ENCODE results near the gene MINK1.
"Not testable (repeated sequence)": the region's sequence is repeated elsewhere in the genome, so short reads cannot be mapped to it uniquely, and the experiment has no call there.

Gene MINK1

DNA sequence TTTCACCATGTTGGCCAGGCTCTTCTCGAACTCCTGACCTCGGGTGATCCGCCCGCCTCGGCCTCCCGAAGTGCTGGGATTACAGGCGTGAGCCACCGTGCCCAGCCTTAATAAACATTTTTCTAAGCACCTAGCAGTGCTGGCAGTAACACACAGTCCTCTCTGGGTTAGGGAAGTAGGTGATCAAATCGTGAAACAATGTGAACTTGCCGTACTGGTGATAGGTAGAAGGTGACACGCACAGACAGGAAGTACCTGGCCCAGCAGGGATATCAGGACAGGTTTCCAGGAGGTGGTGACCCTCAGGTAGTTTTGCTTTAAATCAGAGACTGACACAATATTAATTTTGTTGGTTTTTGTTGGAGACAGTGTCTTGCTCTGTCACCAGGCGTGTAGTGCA is 21.7 kb upstream of the MINK1 start:
- DNase-seq (ENCODE audit: low read depth): no peak

DNA sequence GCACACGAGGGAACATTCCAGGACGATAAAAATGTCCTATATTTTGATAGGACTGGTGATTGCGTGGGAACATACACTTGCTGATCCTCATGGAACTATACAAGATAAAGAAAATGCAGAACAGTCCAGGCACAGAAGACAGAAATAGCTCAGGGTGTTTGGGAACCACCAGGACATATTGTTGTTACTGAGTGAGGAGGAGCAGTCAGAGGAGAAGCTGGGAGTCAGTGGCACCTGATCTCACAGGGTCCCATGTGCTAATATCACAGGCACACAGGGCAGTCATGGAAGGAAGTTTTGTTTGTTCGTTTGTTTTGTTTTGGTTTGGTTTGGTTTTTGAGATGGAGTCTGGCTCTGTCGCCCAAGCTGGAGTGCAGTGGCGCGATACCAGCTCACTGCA is 20.4 kb upstream of the MINK1 start:
- DNase-seq (ENCODE audit: low read depth): no peak

DNA sequence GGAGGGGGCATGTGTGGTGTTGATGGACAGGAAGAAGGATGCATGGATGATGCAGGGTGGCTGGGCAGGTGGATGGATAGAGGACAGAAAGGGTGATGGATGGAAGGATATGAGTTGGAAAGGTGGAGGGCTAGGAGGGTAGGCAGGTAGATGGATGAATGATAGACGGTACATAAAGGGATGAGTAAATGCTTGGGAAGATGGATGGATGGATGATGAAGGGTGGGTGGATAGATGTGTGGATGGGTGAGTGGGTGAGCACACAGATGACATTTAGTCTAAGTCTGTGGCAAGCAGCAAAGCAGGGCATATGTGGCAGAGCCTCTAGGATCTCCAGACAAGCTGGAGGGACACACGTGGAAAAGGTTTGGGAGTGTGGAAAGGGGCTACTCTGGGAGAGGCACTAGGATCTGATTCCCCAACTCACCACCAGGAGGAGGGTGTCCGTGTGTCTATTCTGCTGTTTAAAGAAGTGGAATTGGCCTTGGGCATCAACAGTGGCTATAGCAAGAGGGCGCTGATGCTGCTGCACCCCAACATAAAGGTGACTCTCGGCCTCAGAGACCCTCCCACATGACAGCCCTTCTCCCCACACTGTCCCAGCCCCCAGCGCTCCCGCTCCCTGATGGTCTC is 18.0 kb upstream of the MINK1 start:
- DNase-seq (ENCODE audit: low read depth): no peak

DNA sequence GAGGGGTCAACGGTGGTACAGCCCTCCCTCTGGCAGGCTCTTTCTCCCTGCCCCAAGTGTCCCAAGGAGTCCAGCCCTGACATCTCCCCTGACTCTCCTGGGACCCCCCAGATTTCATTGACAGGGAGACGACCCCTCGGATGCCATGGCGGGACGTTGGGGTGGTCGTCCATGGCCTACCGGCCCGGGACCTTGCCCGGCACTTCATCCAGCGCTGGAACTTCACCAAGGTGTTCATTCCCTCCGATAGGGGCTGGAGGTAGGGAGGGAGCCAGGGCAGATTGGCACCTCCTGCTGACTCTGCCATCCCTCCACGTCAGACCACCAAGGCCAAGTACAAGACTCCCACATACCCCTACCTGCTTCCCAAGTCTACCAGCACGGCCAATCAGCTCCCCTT is 16.3 kb upstream of the MINK1 start:
- DNase-seq (ENCODE audit: low read depth): no peak

DNA sequence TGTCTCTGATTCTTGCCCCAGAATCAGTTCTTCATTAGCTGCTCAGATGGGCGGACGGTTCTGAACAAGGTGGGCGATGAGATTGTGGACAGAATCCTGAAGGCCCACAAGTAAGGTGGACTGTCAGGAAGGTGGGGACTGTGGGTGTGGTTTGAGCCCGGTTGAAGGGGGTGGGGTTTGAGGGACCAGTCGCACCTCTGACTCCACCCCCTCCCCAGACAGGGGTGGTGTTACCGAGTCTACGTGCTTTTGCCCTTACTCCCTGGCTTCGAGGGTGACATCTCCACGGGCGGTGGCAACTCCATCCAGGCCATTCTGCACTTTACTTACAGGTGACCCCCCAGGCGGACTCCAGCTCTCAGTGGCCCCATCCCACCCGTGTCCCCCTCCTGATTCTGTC is 14.9 kb upstream of the MINK1 start:
- DNase-seq (ENCODE audit: low read depth): no peak

DNA sequence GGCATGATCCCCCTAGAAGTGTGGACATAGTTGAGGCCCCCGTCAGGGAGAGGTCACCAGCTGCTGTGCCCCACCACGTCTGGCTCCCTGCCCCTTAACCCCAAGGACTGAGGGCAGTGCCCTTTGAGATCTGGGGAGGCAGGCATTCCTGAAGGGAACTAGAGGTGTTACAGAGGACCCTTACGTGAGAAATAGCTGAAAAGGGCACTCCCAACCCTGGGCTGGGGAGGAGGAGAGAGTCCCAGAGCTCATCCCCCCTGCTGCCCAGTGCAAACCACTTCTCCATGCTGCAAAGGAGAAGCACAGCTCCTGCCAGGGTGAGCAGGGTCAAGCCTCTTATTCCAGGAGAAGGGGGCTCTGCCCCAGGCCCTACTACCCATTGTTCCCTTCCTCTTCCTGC is 10.3 kb upstream of the MINK1 start:
- no peak for DNase-seq (ENCODE audit: low read depth)

DNA sequence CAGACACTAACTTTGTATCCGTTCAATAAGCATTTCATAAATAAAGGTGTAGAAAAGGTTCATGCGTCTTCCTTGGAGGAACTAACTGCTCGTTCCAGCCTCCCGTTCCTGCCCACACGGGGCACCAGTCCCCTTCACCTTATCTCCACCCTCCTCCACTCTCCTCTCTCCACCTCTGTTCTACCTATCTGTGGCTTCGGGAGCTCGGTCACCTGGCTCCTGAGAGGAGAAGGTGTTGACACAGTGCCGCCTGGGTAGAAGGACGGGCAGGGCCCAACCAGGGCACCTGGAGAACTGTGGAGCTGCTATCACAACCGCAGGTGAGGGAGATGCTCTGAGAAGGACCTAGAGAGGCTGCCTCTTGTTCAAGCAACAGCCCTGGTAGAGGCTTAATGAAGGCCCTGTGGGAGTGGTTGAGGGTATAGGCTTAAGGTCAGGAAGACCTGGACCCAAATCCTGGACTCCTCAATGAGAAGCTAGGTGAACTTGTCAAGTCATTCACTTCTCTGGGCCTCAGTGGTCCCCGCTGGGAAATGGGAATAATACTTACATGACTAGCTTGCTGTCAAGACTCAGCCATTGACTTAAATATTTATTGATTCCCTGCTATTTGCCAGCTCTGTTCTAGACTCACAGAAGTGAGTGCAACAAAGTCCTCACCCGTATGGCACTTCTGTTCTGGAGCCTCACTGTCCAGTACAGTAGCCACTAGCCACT is 9.6 kb upstream of the MINK1 start:
- DNase-seq (ENCODE audit: low read depth): no peak

DNA sequence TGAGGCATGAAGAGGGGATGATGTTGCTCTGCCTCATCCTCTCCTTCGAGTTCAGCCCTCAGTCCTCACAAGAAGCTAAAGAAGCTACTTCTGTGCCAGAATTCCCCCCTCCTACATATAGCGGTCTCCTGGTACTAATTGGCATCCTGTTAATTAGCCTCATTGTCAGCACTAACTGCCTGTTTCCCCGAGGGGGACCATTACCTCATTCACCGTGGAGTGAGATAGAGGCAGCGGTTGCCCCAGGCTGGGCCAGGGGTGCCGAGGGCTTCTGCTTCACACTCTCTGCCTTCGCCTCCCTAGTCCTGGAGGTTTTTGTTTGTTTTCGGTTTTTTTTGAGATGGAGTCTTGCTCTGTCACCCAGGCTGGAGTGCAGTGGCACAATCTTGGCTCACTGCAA is 5.7 kb upstream of the MINK1 start:
- DNase-seq (ENCODE audit: low read depth): no peak

DNA sequence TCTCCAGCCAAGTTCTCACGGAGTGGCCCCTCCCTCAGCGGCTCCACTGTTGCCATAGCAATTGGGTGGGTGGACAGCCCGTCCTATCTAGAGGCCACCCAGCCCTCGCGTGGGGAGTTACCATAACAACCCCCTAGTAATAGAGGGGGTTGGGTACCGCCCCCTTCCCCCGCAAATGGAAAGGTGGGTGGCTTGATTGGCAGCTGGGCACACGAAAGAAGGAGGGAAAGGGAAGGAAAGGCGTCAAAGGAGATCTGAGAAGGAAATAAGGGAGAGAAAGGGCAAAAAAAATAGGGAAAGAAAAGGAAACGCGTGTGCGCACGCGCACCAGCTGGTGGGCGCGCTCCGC is 337 bp upstream of the MINK1 start:
- not testable (repeated sequence) for DNase-seq (ENCODE audit: low read depth)

DNA sequence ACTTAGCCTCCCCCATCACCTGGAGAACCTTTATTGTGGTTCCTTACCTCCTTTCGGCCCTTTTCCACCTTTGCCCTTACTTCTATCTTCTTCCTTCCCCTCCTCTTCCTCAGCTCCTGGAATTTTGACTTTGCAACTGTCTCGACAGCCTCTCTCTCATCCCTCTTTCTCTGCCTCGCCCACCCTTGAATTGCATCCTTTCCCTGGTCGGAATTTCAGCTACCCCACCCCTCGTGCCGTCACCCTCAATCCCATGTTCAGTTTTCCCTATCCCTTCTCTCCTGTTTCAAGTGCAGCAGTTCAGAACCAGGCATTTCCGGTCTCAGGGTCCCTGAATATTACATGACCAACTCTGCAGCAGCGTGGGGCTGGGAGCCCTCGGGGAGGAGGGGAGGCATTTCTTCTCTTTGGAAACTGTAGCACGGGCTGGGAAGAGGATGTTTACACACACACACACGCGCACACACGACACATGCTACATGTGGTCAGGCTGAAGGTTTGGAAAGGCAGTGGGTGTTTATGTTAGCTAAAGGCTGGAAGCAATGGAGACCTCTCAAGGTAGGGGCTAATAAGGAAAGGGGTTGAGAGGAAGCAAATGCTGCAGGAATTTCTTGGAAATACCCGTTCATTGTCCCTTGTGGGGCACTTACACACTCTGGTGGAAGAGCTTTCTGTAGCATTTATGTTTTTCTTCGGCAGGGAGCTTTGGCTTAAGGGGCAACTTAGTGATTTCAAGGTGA is 971 bp downstream of the MINK1 start:
- peak; percentile 78 for DNase-seq (ENCODE audit: low read depth)

DNA sequence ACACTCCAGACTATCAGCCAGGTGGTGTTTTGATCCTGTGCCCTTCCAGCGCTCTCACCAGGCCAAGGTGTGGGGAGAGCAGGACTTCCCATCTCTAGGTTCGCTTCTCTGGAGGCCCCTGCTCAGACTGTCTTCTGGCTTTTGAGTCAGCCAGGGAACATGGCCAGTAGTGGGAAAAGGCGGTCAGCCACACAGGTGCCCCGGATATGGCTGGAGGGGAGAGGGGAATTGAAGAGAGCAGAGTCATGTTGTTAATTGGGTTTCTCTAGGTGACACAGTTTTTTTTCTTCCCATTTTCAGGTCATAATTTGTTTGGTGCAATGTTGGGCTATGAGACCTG is 1.5 kb downstream of the MINK1 start:
- no peak for DNase-seq (ENCODE audit: low read depth)

DNA sequence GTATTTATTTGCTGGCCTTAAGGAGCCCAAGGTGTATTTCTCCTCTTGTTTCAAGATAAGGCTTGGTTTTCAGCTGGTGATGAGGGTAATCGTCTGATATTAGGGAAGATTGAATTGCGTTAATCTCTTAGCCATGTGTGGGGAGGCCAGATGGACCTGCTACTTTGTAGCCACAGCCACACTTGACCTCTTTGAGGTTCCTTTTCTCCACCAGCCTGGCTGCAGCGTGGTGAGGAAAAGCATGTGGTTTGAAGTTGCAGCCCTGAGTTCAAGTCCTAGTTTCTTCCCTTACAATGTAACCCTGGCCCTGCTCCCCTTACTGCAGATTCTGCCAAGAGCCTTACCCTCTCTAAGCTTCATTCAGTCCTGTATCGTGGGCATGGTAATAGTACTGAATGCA is 3.1 kb downstream of the MINK1 start:
- DNase-seq (ENCODE audit: low read depth): no peak

DNA sequence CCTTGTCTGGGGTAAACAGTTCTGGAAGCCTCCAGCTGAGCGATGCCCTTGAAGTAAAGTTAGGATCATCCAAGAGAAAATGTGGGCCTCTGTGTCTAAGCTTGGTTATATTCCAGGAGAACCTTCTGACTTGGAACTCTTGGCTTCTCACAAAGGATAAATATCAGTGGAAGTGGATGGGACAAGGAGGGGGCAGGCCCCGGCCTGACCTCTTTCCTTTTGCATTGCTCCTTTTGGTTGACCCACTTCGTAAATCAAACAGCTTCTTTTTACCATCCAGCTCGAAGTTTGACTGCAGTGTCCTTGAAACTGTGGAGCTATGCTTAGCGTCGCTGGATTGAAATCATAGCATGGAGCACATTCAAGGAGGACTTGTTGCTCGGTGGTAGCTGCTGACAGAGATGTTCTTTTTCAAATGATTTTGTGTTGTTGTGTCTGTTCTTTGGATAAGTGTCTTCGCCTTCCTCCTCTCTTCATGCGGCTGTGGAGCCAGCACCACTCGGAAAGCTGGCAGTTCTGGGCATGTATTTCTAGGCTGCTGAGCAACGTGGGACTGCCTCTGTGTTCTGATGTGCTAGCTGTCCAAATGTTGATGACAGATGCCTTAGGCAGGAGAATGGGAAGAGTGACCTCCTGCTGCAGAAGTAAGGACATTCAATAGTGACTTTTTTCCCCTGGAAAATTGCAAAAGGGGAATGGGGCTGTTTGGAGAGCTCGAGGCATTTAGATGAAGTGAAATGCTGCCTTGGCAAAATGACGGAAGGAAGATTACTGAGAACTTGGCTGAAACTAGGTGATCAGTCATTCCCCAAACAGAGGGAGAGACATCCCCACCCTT is 4.5 kb downstream of the MINK1 start:
- no peak for DNase-seq (ENCODE audit: low read depth)

DNA sequence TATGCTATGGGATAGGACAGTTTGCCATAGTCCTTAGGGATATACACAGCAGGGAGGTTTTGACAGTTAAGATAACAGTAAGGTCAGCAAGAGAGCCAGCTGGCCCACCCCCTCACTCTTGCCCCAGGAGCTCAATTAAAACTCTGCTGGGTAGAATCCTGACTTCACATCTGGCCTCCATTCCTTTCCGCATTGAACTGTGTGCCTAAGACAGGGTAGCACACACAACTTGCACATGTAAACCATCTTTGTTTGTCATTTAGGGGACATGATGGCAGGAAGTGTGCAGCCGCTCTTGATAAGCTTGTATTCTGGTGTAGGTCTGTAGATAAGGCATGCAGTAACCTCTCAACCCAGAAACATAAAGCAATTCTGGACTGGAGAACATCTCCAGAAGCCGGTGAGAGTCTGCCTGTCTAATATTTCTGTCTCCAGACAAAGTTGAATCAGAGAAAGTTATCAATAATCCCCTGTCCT is 5.2 kb downstream of the MINK1 start:
- DNase-seq (ENCODE audit: low read depth): no peak

DNA sequence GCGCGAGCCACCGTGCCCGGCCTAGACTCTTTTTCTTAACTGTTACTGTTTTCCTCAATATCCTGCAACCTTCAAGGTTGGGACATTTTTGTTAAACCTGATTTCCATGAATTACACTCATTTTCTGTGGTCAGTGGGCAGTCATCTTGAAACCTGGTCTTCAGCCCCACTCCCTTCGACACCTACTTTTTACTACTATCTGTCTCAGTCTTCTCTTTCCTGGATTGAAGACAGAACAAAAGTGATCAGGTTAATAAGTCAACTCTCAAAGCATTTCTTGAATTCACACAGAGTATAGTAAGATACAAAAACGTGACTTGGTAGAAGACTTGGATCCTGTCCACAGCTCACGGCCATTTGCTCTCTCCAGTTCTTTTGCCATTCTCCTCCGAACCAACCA is 6.1 kb downstream of the MINK1 start:
- DNase-seq (ENCODE audit: low read depth): no peak

DNA sequence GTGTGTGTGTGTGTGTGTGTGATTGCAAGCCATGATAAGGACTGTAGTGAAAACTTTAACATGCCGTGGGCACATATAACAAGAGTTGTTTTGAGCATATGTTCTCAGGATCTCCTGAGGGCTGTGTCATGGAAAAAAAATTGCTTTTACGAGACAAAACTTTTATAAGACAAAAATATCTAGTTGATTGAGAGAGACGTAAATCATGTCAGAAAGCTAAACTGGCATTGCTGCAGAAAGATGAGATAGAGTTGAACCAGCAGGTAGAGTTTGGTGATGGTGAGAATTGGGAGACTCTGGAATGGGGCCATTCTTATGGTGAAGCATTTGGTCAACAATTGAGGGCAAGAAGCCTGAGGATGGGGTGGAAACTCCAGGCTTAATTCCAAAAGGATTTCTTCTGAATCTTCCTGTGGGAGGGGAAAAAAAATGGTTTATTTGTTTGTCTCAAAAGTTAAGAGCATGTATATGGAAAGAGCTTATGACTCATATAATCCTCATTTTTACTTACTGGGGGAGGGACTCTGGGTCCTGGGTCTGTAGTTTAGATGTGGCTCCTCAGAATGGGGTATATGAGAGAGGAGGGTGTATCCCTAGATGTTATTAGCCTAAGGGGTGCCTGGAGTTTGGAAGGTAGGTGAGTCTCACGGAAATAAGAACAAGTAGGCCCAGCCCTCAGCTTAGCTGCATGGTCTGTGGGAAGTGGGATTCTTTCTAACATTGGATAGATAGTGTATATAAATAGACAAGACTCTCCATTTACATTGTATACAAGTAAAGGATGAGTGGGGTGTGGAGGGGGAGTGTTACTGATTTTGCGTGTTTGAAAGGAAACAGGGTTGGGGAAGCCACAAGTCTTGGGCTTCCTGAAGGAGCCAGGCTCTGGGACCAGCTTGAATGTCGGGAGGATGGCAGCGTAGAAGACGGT is 7.1 kb downstream of the MINK1 start:
- peak; percentile 58 for DNase-seq (ENCODE audit: low read depth)

DNA sequence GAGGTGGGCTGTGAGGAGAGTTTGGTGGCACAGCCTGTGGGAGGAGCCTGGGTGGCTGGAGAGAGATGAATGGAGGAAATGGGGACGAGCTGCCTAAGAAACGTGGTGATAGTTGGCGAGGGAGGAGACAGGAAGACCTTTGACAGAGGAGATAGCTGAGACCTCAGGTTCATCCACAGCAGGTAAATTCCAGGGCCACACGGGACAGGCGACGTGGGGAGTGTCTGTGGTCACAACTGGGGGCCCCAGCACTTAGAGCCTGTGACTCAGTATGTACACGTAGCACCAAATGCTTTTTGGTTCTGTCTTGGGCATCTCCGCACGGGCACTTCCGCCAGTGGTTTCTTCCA is 7.7 kb downstream of the MINK1 start:
- no peak for DNase-seq (ENCODE audit: low read depth)

DNA sequence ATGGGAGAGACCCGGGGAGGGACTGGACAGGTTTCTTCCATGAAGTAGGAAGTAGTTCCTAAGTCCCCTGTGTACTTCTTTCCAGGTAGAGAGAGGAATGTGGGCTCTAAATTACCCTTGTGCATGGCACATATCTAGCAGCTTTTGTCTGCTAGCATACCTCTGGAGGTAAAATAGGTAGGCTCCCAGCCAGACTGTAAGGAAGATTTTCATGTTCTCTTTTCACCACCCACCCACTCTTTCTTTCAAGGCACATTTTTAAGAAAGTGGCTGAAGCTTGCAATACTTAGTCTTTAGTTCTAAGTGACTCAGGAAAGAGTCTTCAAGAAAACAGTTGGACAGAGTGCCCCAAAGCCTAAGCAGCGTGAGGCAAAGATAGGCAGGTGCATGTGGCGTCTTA is 9.2 kb downstream of the MINK1 start:
- DNase-seq (ENCODE audit: low read depth): no peak

DNA sequence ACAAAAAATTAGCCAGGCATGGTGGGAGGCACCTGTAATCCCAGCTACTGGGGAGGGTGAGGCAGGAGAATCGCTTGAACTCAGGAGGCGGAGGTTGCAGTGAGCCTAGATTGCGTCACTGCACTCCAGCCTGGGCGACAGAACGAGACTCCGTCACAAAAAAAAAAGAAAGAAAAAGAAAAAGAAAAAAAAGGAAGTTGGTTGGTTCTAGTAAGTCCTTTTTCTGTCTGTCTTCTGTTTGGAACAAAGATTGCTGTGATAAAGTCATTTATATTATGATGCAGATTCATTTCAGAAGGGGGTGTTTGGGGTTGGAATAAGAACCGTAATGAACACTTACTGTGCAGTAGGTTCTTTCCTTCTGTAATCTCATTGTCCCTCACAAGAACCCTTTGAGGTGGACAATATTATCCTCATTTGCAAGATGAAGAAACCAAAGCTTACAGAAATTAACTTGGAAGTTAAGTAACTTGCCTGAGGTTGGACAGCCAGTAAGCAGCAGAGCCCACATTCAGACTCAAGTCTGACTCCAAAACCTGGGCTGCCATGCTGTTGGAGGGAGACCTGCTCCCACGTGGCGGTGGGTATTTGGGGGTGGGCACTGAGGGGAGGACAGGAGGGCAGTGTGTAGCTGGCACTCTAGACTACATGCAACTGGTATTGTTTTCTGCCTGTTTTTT is 10.3 kb downstream of the MINK1 start:
- no peak for DNase-seq (ENCODE audit: low read depth)

DNA sequence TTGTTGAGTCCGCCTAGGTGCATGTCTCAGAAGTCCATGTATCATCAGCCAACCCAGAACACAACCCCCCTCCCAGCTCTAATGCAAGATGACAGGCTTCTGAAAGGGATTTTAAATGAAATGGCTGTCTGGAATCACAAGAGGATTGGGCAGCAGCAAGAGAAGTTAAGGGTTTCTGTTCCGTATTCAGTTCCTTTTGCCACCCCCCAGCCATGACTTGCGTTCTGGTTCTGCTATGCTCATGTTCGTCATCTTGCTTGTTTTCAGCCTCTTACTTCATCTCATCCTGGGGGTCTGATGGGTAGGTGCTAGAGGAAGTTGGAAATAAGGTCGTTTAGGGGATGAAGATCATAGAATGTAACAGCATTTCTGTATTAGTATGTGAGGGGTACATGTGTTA is 12.0 kb downstream of the MINK1 start:
- DNase-seq (ENCODE audit: low read depth): no peak

Data from EH (cell line).